ENCODE results near the gene PUM2.
"Not testable (repeated sequence)": the region's sequence is repeated elsewhere in the genome, so short reads cannot be mapped to it uniquely, and the experiment has no call there.

The PUM2 gene

GRCh38 chr2:20282916-20283592 lies 67.6 kb downstream of the PUM2 start:
- DNase-seq = no peak

GRCh38 chr2:20281876-20282275 lies 68.8 kb downstream of the PUM2 start:
- no peak for DNase-seq

- DNase-seq = no peak
Measured at GRCh38 chr2:20273042-20273441, 77.6 kb downstream of the PUM2 start.

- not testable (repeated sequence) for DNase-seq
Measured at GRCh38 chr2:20268317-20268716, 82.3 kb downstream of the PUM2 start.

GRCh38 chr2:20267529-20267928 lies 83.1 kb downstream of the PUM2 start:
- no peak for DNase-seq

GRCh38 chr2:20264629-20265028 lies 86.0 kb downstream of the PUM2 start:
- DNase-seq = no peak

GRCh38 chr2:20257411-20257810 lies 93.2 kb downstream of the PUM2 start:
- DNase-seq = no peak

- DNase-seq = no peak
Measured at GRCh38 chr2:20254731-20255130, 95.9 kb downstream of the PUM2 start.

GRCh38 chr2:20250436-20250835 lies 100.2 kb downstream of the PUM2 start:
- no peak for DNase-seq

- no peak for DNase-seq
Measured at GRCh38 chr2:20249170-20249569, 101.5 kb downstream of the PUM2 start.

GRCh38 chr2:20247084-20247483 lies 103.6 kb downstream of the PUM2 start:
- no peak for DNase-seq

- DNase-seq = not testable (repeated sequence)
Measured at GRCh38 chr2:20243637-20244036, 107.0 kb downstream of the PUM2 start.

- no peak for DNase-seq
Measured at GRCh38 chr2:20242727-20243377, 107.8 kb downstream of the PUM2 start.

GRCh38 chr2:20241973-20242726 lies 108.5 kb downstream of the PUM2 start:
- DNase-seq = peak; percentile 40

GRCh38 chr2:20240291-20240690 lies 110.4 kb downstream of the PUM2 start:
- DNase-seq = not testable (repeated sequence)

- DNase-seq = no peak
Measured at GRCh38 chr2:20236496-20236895, 114.1 kb downstream of the PUM2 start.

- no peak for DNase-seq
Measured at GRCh38 chr2:20235655-20236305, 114.9 kb downstream of the PUM2 start.

GRCh38 chr2:20234597-20234996 lies 116.0 kb downstream of the PUM2 start:
- DNase-seq = not testable (repeated sequence)

- DNase-seq = no peak
Measured at GRCh38 chr2:20232837-20233207, 117.8 kb downstream of the PUM2 start.

- DNase-seq = no peak
Measured at GRCh38 chr2:20231598-20232026, 119.0 kb downstream of the PUM2 start.

GRCh38 chr2:20231159-20231558 lies 119.5 kb downstream of the PUM2 start:
- no peak for DNase-seq

- DNase-seq = no peak
Measured at GRCh38 chr2:20230114-20230425, 120.6 kb downstream of the PUM2 start.

- DNase-seq = no peak
Measured at GRCh38 chr2:20229322-20230113, 121.1 kb downstream of the PUM2 start.
